DMS79 (cell line): ENCODE data around the gene CCDC188.

ENCODE experiments used
- DNase-seq: peaks from one replicate; lab custom pipeline; 2025; lab: John Stamatoyannopoulos, UW

The CCDC188 gene

GRCh38 chr22:20184501-20185165 is 33.8 kb upstream of the CCDC188 start:
- no peak for DNase-seq

- no peak for DNase-seq
These were observed 33.0 kb upstream of the CCDC188 start for GRCh38 chr22:20183823-20184222.

- no peak for DNase-seq
These were observed 32.2 kb upstream of the CCDC188 start for GRCh38 chr22:20183101-20183500.

GRCh38 chr22:20182365-20182764 is 31.5 kb upstream of the CCDC188 start:
- no peak for DNase-seq

- no peak for DNase-seq
These were observed 31.0 kb upstream of the CCDC188 start for GRCh38 chr22:20181884-20182236.

- no peak for DNase-seq
These were observed 30.5 kb upstream of the CCDC188 start for GRCh38 chr22:20181194-20181883.

- no peak for DNase-seq
These were observed 29.8 kb upstream of the CCDC188 start for GRCh38 chr22:20180640-20181039.

- DNase-seq: no peak
These were observed 29.4 kb upstream of the CCDC188 start for GRCh38 chr22:20180245-20180630.

GRCh38 chr22:20179455-20180244 is 28.8 kb upstream of the CCDC188 start:
- no peak for DNase-seq

- DNase-seq: no peak
These were observed 28.0 kb upstream of the CCDC188 start for GRCh38 chr22:20178915-20179227.

- no peak for DNase-seq
These were observed 27.4 kb upstream of the CCDC188 start for GRCh38 chr22:20178075-20178914.

- no peak for DNase-seq
These were observed 26.5 kb upstream of the CCDC188 start for GRCh38 chr22:20177217-20177911.

- DNase-seq: no peak
These were observed 25.7 kb upstream of the CCDC188 start for GRCh38 chr22:20176421-20177085.

GRCh38 chr22:20175597-20175900 is 24.7 kb upstream of the CCDC188 start:
- no peak for DNase-seq

GRCh38 chr22:20174785-20175596 is 24.1 kb upstream of the CCDC188 start:
- DNase-seq: no peak

- DNase-seq: no peak
These were observed 22.9 kb upstream of the CCDC188 start for GRCh38 chr22:20173772-20174171.

GRCh38 chr22:20173246-20173645 is 22.4 kb upstream of the CCDC188 start:
- DNase-seq: no peak

- no peak for DNase-seq
These were observed 21.3 kb upstream of the CCDC188 start for GRCh38 chr22:20172141-20172613.

GRCh38 chr22:20171288-20172140 is 20.7 kb upstream of the CCDC188 start:
- DNase-seq: no peak
